GM18505 (cell line): ENCODE data around the gene HAT1.

Experiments
- ATAC-seq: cut with Tn5 transposase; IDR thresholded peaks from one replicate; pipeline ENCODE4 v1.9.1; 2021; ENCODE audit not compliant: unreplicated experiment
- POLR2A ChIP-seq: IDR thresholded peaks from 4 replicates; pipeline ENCODE4 v1.6.1; 2011; ENCODE audit warnings: borderline replicate concordance; ENCODE audit not compliant: insufficient read depth, insufficient read length; ENCODE audit errors: extremely low read depth

Gene HAT1

GRCh38 chr2:172011812-172012575 is 89.7 kb downstream of the HAT1 start:
- TF ChIP-seq POLR2A, result no peak
- no peak for ATAC-seq

GRCh38 chr2:172012677-172013391 is 90.6 kb downstream of the HAT1 start:
- ATAC-seq, result no peak
- TF ChIP-seq POLR2A, result no peak

- peak; percentile 83 for ATAC-seq
- TF ChIP-seq POLR2A, result no peak
These were observed 91.1 kb downstream of the HAT1 start for GRCh38 chr2:172013396-172013795.

GRCh38 chr2:172021074-172021931 is 99.0 kb downstream of the HAT1 start:
- no peak for TF ChIP-seq POLR2A
- no peak for ATAC-seq

GRCh38 chr2:172021955-172022354 is 99.7 kb downstream of the HAT1 start:
- no peak for TF ChIP-seq POLR2A
- ATAC-seq, result no peak

GRCh38 chr2:172031536-172031935 is 109.3 kb downstream of the HAT1 start:
- ATAC-seq, result no peak
- TF ChIP-seq POLR2A, result no peak
